Transverse colon (tissue), 4 donors: ENCODE measurements around the gene SH3BGR.

Experiments used
- EP300 ChIP-seq: sonication (generic); formaldehyde crosslinking; IDR thresholded peaks from one replicate; pipeline ENCODE4 v1.6.1; 2017; ENCODE audit warnings: antibody characterized with exemption, low read depth
- POLR2A ChIP-seq: fragments of 450-650 bp; IDR thresholded peaks from one replicate; pipeline ENCODE4 v1.6.1; 2016; ENCODE audit warnings: antibody characterized with exemption, mild to moderate bottlenecking, moderate library complexity
- POLR2AphosphoS5 ChIP-seq, 3 donors: sonication (generic); formaldehyde crosslinking; IDR thresholded peaks; one replicate each; pipeline ENCODE4 v1.6.1; 2016; ENCODE audit warnings: antibody characterized with exemption in 3 of 3
- TF ChIP-seq, protein P1 (sequence below), 5 experiments: fragments of 200-600 bp in 3 of 5; fragments of 450-650 bp in 2 of 5; sonication (generic) in 3 of 5; IDR thresholded peaks; 1 replicate in 2 of 5; 2 replicates in 3 of 5; pipeline ENCODE4 v1.5.1; 2016 to 2017; ENCODE audit warnings: antibody characterized with exemption in 5 of 5, inconsistent platforms in 3 of 5, mild to moderate bottlenecking in 2 of 5, moderate library complexity in 1 of 5

DNA sequence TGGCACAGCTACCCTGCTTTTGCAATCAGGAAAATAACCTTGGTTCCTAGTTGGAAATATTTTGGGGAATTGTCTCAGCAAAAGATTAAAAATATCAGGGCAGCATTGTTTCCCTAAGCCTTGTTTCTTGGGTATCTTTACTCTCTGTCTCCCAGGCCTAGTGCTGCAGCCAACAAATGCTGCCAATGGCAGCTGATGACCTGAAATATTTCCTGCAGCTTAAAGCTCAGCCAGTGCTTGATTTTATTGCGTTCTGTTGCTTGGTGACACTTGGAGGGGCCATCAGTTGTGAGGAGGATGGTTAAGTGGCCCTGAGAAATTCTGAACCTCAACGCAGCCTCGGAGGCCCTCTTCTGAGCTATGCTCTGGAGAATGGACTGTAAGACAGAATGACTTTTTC, 101.6 kb downstream of the SH3BGR start:
- TF ChIP-seq, protein P1, sequence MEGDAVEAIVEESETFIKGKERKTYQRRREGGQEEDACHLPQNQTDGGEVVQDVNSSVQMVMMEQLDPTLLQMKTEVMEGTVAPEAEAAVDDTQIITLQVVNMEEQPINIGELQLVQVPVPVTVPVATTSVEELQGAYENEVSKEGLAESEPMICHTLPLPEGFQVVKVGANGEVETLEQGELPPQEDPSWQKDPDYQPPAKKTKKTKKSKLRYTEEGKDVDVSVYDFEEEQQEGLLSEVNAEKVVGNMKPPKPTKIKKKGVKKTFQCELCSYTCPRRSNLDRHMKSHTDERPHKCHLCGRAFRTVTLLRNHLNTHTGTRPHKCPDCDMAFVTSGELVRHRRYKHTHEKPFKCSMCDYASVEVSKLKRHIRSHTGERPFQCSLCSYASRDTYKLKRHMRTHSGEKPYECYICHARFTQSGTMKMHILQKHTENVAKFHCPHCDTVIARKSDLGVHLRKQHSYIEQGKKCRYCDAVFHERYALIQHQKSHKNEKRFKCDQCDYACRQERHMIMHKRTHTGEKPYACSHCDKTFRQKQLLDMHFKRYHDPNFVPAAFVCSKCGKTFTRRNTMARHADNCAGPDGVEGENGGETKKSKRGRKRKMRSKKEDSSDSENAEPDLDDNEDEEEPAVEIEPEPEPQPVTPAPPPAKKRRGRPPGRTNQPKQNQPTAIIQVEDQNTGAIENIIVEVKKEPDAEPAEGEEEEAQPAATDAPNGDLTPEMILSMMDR (IDR thresholded peaks at IDR 0.05) = no peak
- TF ChIP-seq POLR2A (no peak), POLR2AphosphoS5 (IDR thresholded peaks at IDR 0.05) (no peak), EP300 (no peak)
